HepG2 (cell line): ENCODE results near the gene BRD1. TPM values are rescaled to one million over a fixed set of nuclear protein-coding genes. Genes with fewer than 3 reads are reported as not detected.

ENCODE experiments used
- ATAC-seq: fragments of 200-7000 bp; cut with Tn5 transposase; 3 replicates; pipeline ENCODE4 v1.9.1; 2020; ENCODE audit warnings: mild to moderate bottlenecking, moderate library complexity
- BruUV-seq: library from RNA; stranded (reverse); fragments of 400-500 nt; replicated peaks from 2 replicates; lab custom pipeline; 2021; lab: Mats Ljungman, UMichigan
- CTCF ChIA-PET: fragments of 300-600 bp; formaldehyde crosslinking; extraction: SDS; loops from one replicate; lab custom pipeline; 2021; ENCODE audit warnings: low total read pairs, inconsistent platforms, low intra/inter-chr PET ratio; lab: Yijun Ruan, JAX
- POLR2A ChIA-PET: fragments of 350-600 bp; sonication (Branson Sonifier 250); formaldehyde crosslinking; loops from one replicate; lab custom pipeline; 2020; ENCODE audit warnings: antibody characterized with exemption, inconsistent platforms; lab: Yijun Ruan, JAX
- DNase-seq: peaks from one replicate; pipeline ENCODE4 v3.0.0-alpha.2; 2015; ENCODE audit warnings: low spot score
- FAIRE-seq: peaks from 3 replicates; lab custom pipeline; 2011; peaks lifted over from hg19 to GRCh38; lab: Jason Lieb, UNC
- H2AFZ ChIP-seq: one replicate; pipeline ENCODE4 v1.6.1; 2011; ENCODE audit warnings: low read length, inconsistent platforms
- H3K27ac ChIP-seq: fragments of 300-600 bp; 3 replicates; pipeline ENCODE4 v1.8.0; 2011; ENCODE audit warnings: mixed run types, mild to moderate bottlenecking, mixed read lengths, low read length, inconsistent platforms; ENCODE audit not compliant: insufficient read depth; ENCODE audit errors: extremely low read length
- H3K27me3 ChIP-seq, 2 experiments: fragments of 200-600 bp in 1 of 2; 2 replicates in 1 of 2; 3 replicates in 1 of 2; pipeline versions ENCODE4 v1.6.0 to v1.8.0; 2011; ENCODE audit warnings: low read length in 2 of 2, mild to moderate bottlenecking in 2 of 2, moderate library complexity in 2 of 2, inconsistent platforms in 1 of 2; ENCODE audit not compliant: insufficient read depth in 2 of 2, control insufficient read depth in 1 of 2
- H3K36me3 ChIP-seq, 2 experiments: fragments of 200-600 bp in 1 of 2; replicated peaks in 1 of 2; 2 replicates in 1 of 2; 3 replicates in 1 of 2; pipeline versions ENCODE4 v1.5.1 to v1.8.0; 2011; ENCODE audit warnings: low read length in 2 of 2, inconsistent platforms in 1 of 2; ENCODE audit not compliant: insufficient read depth in 2 of 2, control insufficient read depth in 1 of 2
- H3K4me1 ChIP-seq: 2 replicates; pipeline ENCODE4 v1.5.1; 2012; ENCODE audit warnings: low read length, inconsistent platforms; ENCODE audit not compliant: insufficient read depth
- H3K4me2 ChIP-seq: 2 replicates; pipeline ENCODE4 v1.6.0; 2011; ENCODE audit warnings: low read depth, low read length, inconsistent platforms
- H3K4me3 ChIP-seq, 3 experiments: fragments of 200-600 bp in 1 of 3; sonication (generic), shearing (Covaris generic) in 1 of 3; replicated peaks in 1 of 3; 2 replicates each; pipeline ENCODE4 v1.5.1; 2011 to 2016; ENCODE audit warnings: low read length in 3 of 3, inconsistent platforms in 2 of 3, low read depth in 2 of 3, mild to moderate bottlenecking in 2 of 3, control low read depth in 1 of 3, mixed read lengths in 1 of 3; ENCODE audit not compliant: insufficient read depth in 1 of 3
- H3K79me2 ChIP-seq: one replicate; pipeline ENCODE4 v1.6.1; 2011; ENCODE audit warnings: low read length, inconsistent platforms; ENCODE audit not compliant: insufficient read depth
- H3K9ac ChIP-seq: 2 replicates; pipeline ENCODE4 v1.6.0; 2011; ENCODE audit warnings: mild to moderate bottlenecking, low read depth, low read length, inconsistent platforms; ENCODE audit not compliant: insufficient read depth
- H3K9me3 ChIP-seq: 2 replicates; pipeline ENCODE4 v1.5.1; 2012; ENCODE audit warnings: mild to moderate bottlenecking, low read length
- H4K20me1 ChIP-seq: 2 replicates; pipeline ENCODE4 v1.6.0; 2011; ENCODE audit warnings: inconsistent platforms, mild to moderate bottlenecking, low read length, moderate library complexity; ENCODE audit not compliant: insufficient read depth
- AGO2 ChIP-seq: fragments of 200-400 bp; formaldehyde crosslinking; optimal IDR thresholded peaks from 2 replicates; pipeline ENCODE3; 2017; ENCODE audit warnings: mild to moderate bottlenecking, low read depth, low read length, moderate library complexity
- MIXL1 ChIP-seq: IDR thresholded peaks from 2 replicates; pipeline ENCODE4 v1.6.1; 2016
- NCOA1 ChIP-seq: sonication (generic); formaldehyde crosslinking; IDR thresholded peaks from 2 replicates; pipeline ENCODE4 v1.9.0; 2021; ENCODE audit warnings: missing genetic modification reagents
- NFE2L1 ChIP-seq: sonication (generic); formaldehyde crosslinking; IDR thresholded peaks from 2 replicates; pipeline ENCODE4 v1.4.0; 2020; ENCODE audit warnings: missing genetic modification reagents, mild to moderate bottlenecking, borderline replicate concordance
- POLR2A ChIP-seq, 2 experiments: IDR thresholded peaks; 2 replicates each; pipeline ENCODE4 v1.6.1; 2011; ENCODE audit warnings: low read depth in 2 of 2, low read length in 2 of 2, mild to moderate bottlenecking in 1 of 2, moderate library complexity in 1 of 2; ENCODE audit not compliant: insufficient read depth in 1 of 2
- RBFOX2 ChIP-seq: fragments of 200-400 bp; formaldehyde crosslinking; IDR thresholded peaks from 2 replicates; pipeline ENCODE4 v1.6.1; 2017; ENCODE audit warnings: low read depth, mild to moderate bottlenecking, low read length
- SMAD3 ChIP-seq: sonication (generic); formaldehyde crosslinking; IDR thresholded peaks from 2 replicates; pipeline ENCODE4 v1.4.0; 2020; ENCODE audit warnings: missing genetic modification reagents
- SP2 ChIP-seq: sonication (generic); formaldehyde crosslinking; IDR thresholded peaks from 2 replicates; pipeline ENCODE4 v1.5.1; 2020; ENCODE audit warnings: mild to moderate bottlenecking, missing genetic modification reagents
- ZBTB38 ChIP-seq: sonication (generic); formaldehyde crosslinking; IDR thresholded peaks from 2 replicates; pipeline ENCODE4 v1.5.1; 2020; ENCODE audit warnings: mild to moderate bottlenecking, missing genetic modification reagents
- ZC3H13 ChIP-seq: sonication (generic); formaldehyde crosslinking; IDR thresholded peaks from 2 replicates; pipeline ENCODE4 v1.8.1; 2023; ENCODE audit warnings: mild to moderate bottlenecking, missing genetic modification reagents, moderate library complexity
- ZNF17 ChIP-seq: sonication (generic); formaldehyde crosslinking; IDR thresholded peaks from 2 replicates; pipeline ENCODE4 v1.5.0; 2020; ENCODE audit warnings: mild to moderate bottlenecking, missing genetic modification reagents
- ZNF207 ChIP-seq: fragments of 450-650 bp; IDR thresholded peaks from 2 replicates; pipeline ENCODE4 v1.6.1; 2016; ENCODE audit warnings: antibody characterized with exemption, borderline replicate concordance
- WGBS: methylation state at CpG from one replicate; pipeline ENCODE4 v1.1.6; 2017; ENCODE audit warnings: low lambda C conversion rate; 5-methylcytosine and 5-hydroxymethylcytosine counted together
- in situ Hi-C: cut with HindIII; loops from 2 replicates; pipeline ENCODE4 v1.10.0; 2017; ENCODE audit warnings: low pct_unique_long_range_greater_than_20kb; ENCODE audit not compliant: extremely low pct_ligation_motif_present
- intact Hi-C: fragments of 100-400 bp; cut with micrococcal nuclease; formaldehyde crosslinking; loops from one replicate; pipeline ENCODE4 v1.10.0; 2022; ENCODE audit not compliant: unreplicated experiment
- polyA plus RNA-seq, 8 experiments: library from polyadenylated mRNA; depleted of rRNA in 3 of 8; stranded (reverse) in 7 of 8; unstranded in 1 of 8; fragments of >200 nt; fragmentation: Illumina TruSeq in 4 of 8; extraction: Trizol in 4 of 8; gene quantifications; 2 replicates each; pipeline versions ENCODE4 v1.2.1 to v1.2.3, GENCODE V29; 2011 to 2016; ENCODE audit warnings: low read depth in 4 of 8, missing spikeins in 1 of 8, mixed read lengths in 1 of 8; ENCODE audit not compliant: insufficient read depth in 1 of 8
- total RNA-seq, 5 experiments: library from RNA; depleted of rRNA; stranded (reverse); fragments of >200 nt; fragmentation: Illumina TruSeq; extraction: Trizol; gene quantifications; 2 replicates each; pipeline ENCODE4 v1.2.3, GENCODE V29; 2016; ENCODE audit warnings: low read depth in 1 of 5

Gene BRD1
- total and polyA plus RNA-seq, 2 of the 13 experiments (the other 11 are each of a cell fraction or from before 2014, with no cell fraction given): 5.1 to 12.0 TPM

- H4K20me1 ChIP-seq: peaks cover 32% of the 10 kb centered on the region
- no peak overlapping the region for H3K4me2 ChIP-seq
- ATAC-seq: no peak
- peaks cover 19 to 52% of the 10 kb centered on the region in 2 experiments for H3K36me3 ChIP-seq
- peaks cover 40% of the 10 kb centered on the region for H3K4me1 ChIP-seq
- no peak for FAIRE-seq
- no peaks in the 10 kb centered on the region for H3K9me3 ChIP-seq
- no peak for DNase-seq
- no peak overlapping the region for H2AFZ ChIP-seq
- no peak overlapping the region for H3K4me3 ChIP-seq
- H3K79me2 ChIP-seq: peaks cover 78% of the 10 kb centered on the region
- ChIA-PET CTCF (no interaction called here), POLR2A (no interaction called here)
- TSS peak; percentile 17 for BruUV-seq
- TF ChIP-seq RBFOX2: peak; percentile 27; the same call in 1 of the 2 replicates
- no peak for TF ChIP-seq SP2 (CRISPR knock-in tag)
- no peak for TF ChIP-seq ZNF17 (CRISPR knock-in tag)
- peak; percentile 28; the same call in 1 of the 2 replicates for TF ChIP-seq ZC3H13 (CRISPR knock-in tag)
- TF ChIP-seq ZNF207: no peak
- TF ChIP-seq MIXL1 (CRISPR knock-in tag): no peak
- TF ChIP-seq AGO2: peak; percentile 68
- no peak for TF ChIP-seq SMAD3
- no peak for TF ChIP-seq NCOA1 (CRISPR knock-in tag)
- TF ChIP-seq ZBTB38 (CRISPR knock-in tag): peak; percentile 46; the same call in 1 of the 2 replicates
- TF ChIP-seq POLR2A (IDR thresholded peaks at IDR 0.05; ENCODE audit: insufficient read depth in 1 of 2, low read depth in 2 of 2, low read length in 2 of 2): no peak
- no peak for TF ChIP-seq NFE2L1
- no peak overlapping the region for H3K9ac ChIP-seq
- H3K27me3 ChIP-seq: no peaks in the 10 kb centered on the region
- in situ Hi-C loops (no loop called here), intact Hi-C loops (no loop called here)
- no peak overlapping the region for H3K27ac ChIP-seq
- 96% methylated on average over 47 of the region's 53 CpGs for WGBS
Observed at GRCh38 chr22:49823289-49824045, 4.2 kb downstream of the BRD1 start.
